Activated naive CD4-positive, alpha-beta T cell treated with anti-CD3 and anti-CD28 coated beads for 36 hours (primary cell): ENCODE measurements around the gene DLG2. TPM values are rescaled to one million over a fixed set of nuclear protein-coding genes. Genes with fewer than 3 reads are reported as not detected.

Experiments used
- CTCF ChIA-PET: fragments of 350-600 bp; sonication (Branson Sonifier 250); formaldehyde crosslinking; loops from one replicate; lab custom pipeline; 2021; ENCODE audit warnings: antibody characterized with exemption; lab: Charles Lee
- DNase-seq: peaks from one replicate; pipeline ENCODE4 v3.0.0-alpha.2; 2020
- H3K27ac Mint-ChIP-seq: one replicate; pipeline ENCODE4 v1.8.0; 2021; ENCODE audit warnings: mild to moderate bottlenecking, mixed read lengths
- H3K27me3 Mint-ChIP-seq: one replicate; pipeline ENCODE4 v1.8.0; 2021; ENCODE audit warnings: low read depth, mixed read lengths
- H3K36me3 Mint-ChIP-seq: one replicate; pipeline ENCODE4 v1.8.0; 2021; ENCODE audit warnings: low read depth, mixed read lengths
- H3K4me1 Mint-ChIP-seq: one replicate; pipeline ENCODE4 v1.8.0; 2021; ENCODE audit warnings: low read depth, mixed read lengths
- H3K4me3 Mint-ChIP-seq: one replicate; pipeline ENCODE4 v1.8.0; 2021; ENCODE audit warnings: mild to moderate bottlenecking, moderate library complexity, mixed read lengths
- H3K9me3 Mint-ChIP-seq: one replicate; pipeline ENCODE4 v1.8.0; 2021; ENCODE audit warnings: mixed read lengths
- intact Hi-C: fragments of 100-400 bp; cut with micrococcal nuclease; formaldehyde crosslinking; loops from one replicate; pipeline ENCODE4 v1.15.1; 2023
- total RNA-seq, 2 experiments: library from RNA; stranded (reverse); gene quantifications; one replicate each; pipeline ENCODE4 v1.2.3, GENCODE V29; 2021

DLG2 gene
- total RNA-seq, 2 experiments from 2014 or later: 3.3 to 4.6 TPM

GRCh38 chr11:83681031-83681781 lies 1945.9 kb downstream of the DLG2 start:
- intact Hi-C loops: no loop called here
- peaks cover 5% of the 10 kb centered on the region for H3K27me3 Mint-ChIP-seq
- H3K9me3 Mint-ChIP-seq: no peaks in the 10 kb centered on the region
- H3K27ac Mint-ChIP-seq: no peak overlapping the region
- H3K36me3 Mint-ChIP-seq: no peaks in the 10 kb centered on the region
- CTCF ChIA-PET: no interaction called here
- H3K4me3 Mint-ChIP-seq: no peak overlapping the region
- H3K4me1 Mint-ChIP-seq: no peaks in the 10 kb centered on the region
- DNase-seq: no peak

GRCh38 chr11:83680321-83680720 lies 1946.8 kb downstream of the DLG2 start:
- CTCF ChIA-PET: no interaction called here
- Mint-ChIP-seq H3K4me1 (no peaks in the 10 kb centered on the region), H3K27me3 (peaks cover 5% of the 10 kb centered on the region), H3K36me3 (no peaks in the 10 kb centered on the region), H3K9me3 (no peaks in the 10 kb centered on the region), H3K4me3 (no peak overlapping the region), H3K27ac (no peak overlapping the region)
- intact Hi-C loops: no loop called here
- DNase-seq: no peak

GRCh38 chr11:83678831-83679584 lies 1948.1 kb downstream of the DLG2 start:
- H3K4me3 Mint-ChIP-seq: no peak overlapping the region
- DNase-seq: no peak
- H3K9me3 Mint-ChIP-seq: no peaks in the 10 kb centered on the region
- intact Hi-C loops: no loop called here
- H3K36me3 Mint-ChIP-seq: no peaks in the 10 kb centered on the region
- H3K4me1 Mint-ChIP-seq: no peaks in the 10 kb centered on the region
- H3K27me3 Mint-ChIP-seq: peaks cover 5% of the 10 kb centered on the region
- no peak overlapping the region for H3K27ac Mint-ChIP-seq
- CTCF ChIA-PET: no interaction called here

- intact Hi-C loops: no loop called here
- H3K9me3 Mint-ChIP-seq: no peaks in the 10 kb centered on the region
- H3K27me3 Mint-ChIP-seq: peaks cover 5% of the 10 kb centered on the region
- no peak overlapping the region for H3K27ac Mint-ChIP-seq
- DNase-seq: no peak
- CTCF ChIA-PET: no interaction called here
- H3K4me3 Mint-ChIP-seq: no peak overlapping the region
- no peaks in the 10 kb centered on the region for H3K36me3 Mint-ChIP-seq
- no peaks in the 10 kb centered on the region for H3K4me1 Mint-ChIP-seq
These were observed 1949.4 kb downstream of the DLG2 start for GRCh38 chr11:83677730-83678129.

- intact Hi-C loops: no loop called here
- no peak overlapping the region for H3K4me3 Mint-ChIP-seq
- H3K4me1 Mint-ChIP-seq: no peaks in the 10 kb centered on the region
- no peak for DNase-seq
- H3K9me3 Mint-ChIP-seq: no peaks in the 10 kb centered on the region
- no peak overlapping the region for H3K27ac Mint-ChIP-seq
- no peaks in the 10 kb centered on the region for H3K36me3 Mint-ChIP-seq
- peaks cover 7% of the 10 kb centered on the region for H3K27me3 Mint-ChIP-seq
- CTCF ChIA-PET: interaction anchor here (0.6 kb wide), 1 partner anchor 301 kb away, joined by 3 read pairs; no protein-coding TSS in a partner anchor
These were observed 1951.0 kb downstream of the DLG2 start for GRCh38 chr11:83676056-83676601.

- Mint-ChIP-seq H3K36me3 (no peaks in the 10 kb centered on the region), H3K27ac (no peak overlapping the region), H3K4me3 (no peak overlapping the region), H3K4me1 (no peaks in the 10 kb centered on the region), H3K27me3 (peaks cover 4% of the 10 kb centered on the region), H3K9me3 (no peaks in the 10 kb centered on the region)
- CTCF ChIA-PET: no interaction called here
- intact Hi-C loops: loop anchor here (5.0 kb wide), 1 partner anchor 387 kb away; the partner anchor contains the start of gene CCDC90B
- no peak for DNase-seq
These were observed 1952.8 kb downstream of the DLG2 start for GRCh38 chr11:83674102-83674896.

- DNase-seq: no peak
- Mint-ChIP-seq H3K27ac (no peak overlapping the region), H3K27me3 (peaks cover 4% of the 10 kb centered on the region), H3K9me3 (no peaks in the 10 kb centered on the region), H3K4me1 (no peaks in the 10 kb centered on the region), H3K4me3 (no peak overlapping the region), H3K36me3 (no peaks in the 10 kb centered on the region)
- CTCF ChIA-PET: no interaction called here
- intact Hi-C loops: loop anchor here (5.0 kb wide), 1 partner anchor 384 kb away; the partner anchor contains the start of gene CCDC90B
These were observed 1955.9 kb downstream of the DLG2 start for GRCh38 chr11:83671289-83671688.

- H3K27ac Mint-ChIP-seq: no peak overlapping the region
- CTCF ChIA-PET: no interaction called here
These were observed 1961.0 kb downstream of the DLG2 start for GRCh38 chr11:83666149-83666548.

GRCh38 chr11:83663988-83664387 lies 1963.2 kb downstream of the DLG2 start:
- no peaks in the 10 kb centered on the region for H3K36me3 Mint-ChIP-seq

More at GRCh38 chr11:83666149-83666548, 1961.0 kb downstream of the DLG2 start:
- peaks cover 2% of the 10 kb centered on the region for H3K27me3 Mint-ChIP-seq
- H3K4me1 Mint-ChIP-seq: no peaks in the 10 kb centered on the region
- no peaks in the 10 kb centered on the region for H3K9me3 Mint-ChIP-seq
- intact Hi-C loops: no loop called here
- H3K4me3 Mint-ChIP-seq: no peak overlapping the region
- DNase-seq: no peak
- no peaks in the 10 kb centered on the region for H3K36me3 Mint-ChIP-seq

GRCh38 chr11:83663446-83663845 lies 1963.7 kb downstream of the DLG2 start:
- no peaks in the 10 kb centered on the region for H3K4me1 Mint-ChIP-seq
- CTCF ChIA-PET: no interaction called here
- intact Hi-C loops: no loop called here
- H3K9me3 Mint-ChIP-seq: no peaks in the 10 kb centered on the region
- H3K27ac Mint-ChIP-seq: no peak overlapping the region
- no peaks in the 10 kb centered on the region for H3K36me3 Mint-ChIP-seq
- no peak for DNase-seq
- H3K27me3 Mint-ChIP-seq: peaks cover 2% of the 10 kb centered on the region
- H3K4me3 Mint-ChIP-seq: no peak overlapping the region

More at GRCh38 chr11:83663988-83664387, 1963.2 kb downstream of the DLG2 start:
- no peak for DNase-seq
- H3K4me3 Mint-ChIP-seq: no peak overlapping the region
- H3K4me1 Mint-ChIP-seq: no peaks in the 10 kb centered on the region
- no peaks in the 10 kb centered on the region for H3K9me3 Mint-ChIP-seq
- intact Hi-C loops: no loop called here
- CTCF ChIA-PET: no interaction called here
- H3K27ac Mint-ChIP-seq: no peak overlapping the region
- H3K27me3 Mint-ChIP-seq: peaks cover 2% of the 10 kb centered on the region

GRCh38 chr11:83662494-83662893 lies 1964.7 kb downstream of the DLG2 start:
- DNase-seq: no peak
- Mint-ChIP-seq H3K36me3 (no peaks in the 10 kb centered on the region), H3K27ac (no peak overlapping the region), H3K4me3 (no peak overlapping the region), H3K9me3 (no peaks in the 10 kb centered on the region), H3K27me3 (peaks cover 2% of the 10 kb centered on the region), H3K4me1 (no peaks in the 10 kb centered on the region)
- CTCF ChIA-PET: no interaction called here
- intact Hi-C loops: no loop called here
